GM18508 (cell line): ENCODE results near the gene CCDC77.

Source experiments
- ATAC-seq: cut with Tn5 transposase; IDR thresholded peaks from one replicate; pipeline ENCODE4 v1.9.1; 2021; ENCODE audit warnings: moderate number of reproducible peaks; ENCODE audit not compliant: insufficient read depth, unreplicated experiment

Gene CCDC77

DNA sequence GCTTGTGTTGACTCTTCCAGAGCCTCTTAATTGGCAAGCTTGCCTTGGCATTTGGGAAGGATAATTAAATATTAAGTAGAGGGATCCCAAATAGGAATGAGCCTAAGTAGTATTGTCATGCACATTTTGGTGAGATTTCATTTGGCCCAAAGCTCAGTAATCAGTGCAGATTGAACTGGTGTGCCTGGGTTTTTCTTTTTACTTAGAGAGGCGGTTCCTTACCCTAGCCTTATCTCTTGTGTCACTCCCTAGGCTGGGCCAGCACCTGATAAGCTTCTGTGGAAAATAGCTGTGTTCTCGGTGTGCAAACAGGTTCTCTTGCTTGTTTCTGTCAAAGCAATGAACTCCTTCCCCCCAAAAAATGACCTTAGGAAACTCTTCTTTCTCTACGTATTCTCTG lies 49.0 kb downstream of the CCDC77 start:
- ATAC-seq, result no peak

GRCh38 chr12:452667-453210 lies 51.3 kb downstream of the CCDC77 start:
- ATAC-seq, result no peak

- no peak for ATAC-seq
Measured at GRCh38 chr12:454833-455232, 53.4 kb downstream of the CCDC77 start.

DNA sequence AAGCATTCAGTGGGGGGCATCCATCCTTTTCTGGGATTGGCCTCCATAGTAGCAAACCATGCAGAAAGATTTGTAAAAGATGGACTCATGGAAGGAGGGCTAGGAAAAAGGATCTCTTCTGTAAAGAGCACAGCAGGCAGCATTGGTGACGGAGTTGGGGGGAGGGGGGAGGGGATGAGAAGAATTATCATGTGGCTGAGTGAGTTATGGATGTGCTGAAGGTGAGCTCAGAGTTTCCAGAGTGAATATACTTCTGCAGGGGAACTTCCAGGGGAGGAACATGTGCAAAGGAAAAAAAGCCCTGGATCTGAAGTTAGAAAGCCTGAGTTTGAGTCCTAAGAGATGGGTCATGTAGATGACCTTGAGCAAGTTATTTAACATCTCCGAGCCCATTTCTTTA lies 54.4 kb downstream of the CCDC77 start:
- no peak for ATAC-seq

GRCh38 chr12:457676-458075 lies 56.2 kb downstream of the CCDC77 start:
- ATAC-seq, result no peak

DNA sequence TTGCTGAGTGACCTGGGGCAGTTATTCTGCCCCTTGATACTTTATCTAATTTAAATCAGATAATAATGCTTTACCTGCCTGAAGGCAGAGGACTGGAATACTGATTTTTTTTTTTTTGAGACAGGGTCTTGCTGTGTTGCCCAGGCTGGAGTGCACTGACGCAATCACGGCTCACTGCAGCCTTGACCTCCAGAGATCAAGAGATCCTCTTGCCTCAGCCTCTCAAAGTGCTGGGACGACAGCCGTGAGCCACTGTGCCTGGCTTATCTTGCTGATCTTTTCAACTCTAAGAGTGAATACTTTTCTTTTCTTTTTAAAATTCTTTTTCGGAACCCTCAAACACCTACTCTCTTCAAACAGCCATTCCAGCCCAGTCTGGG lies 57.6 kb downstream of the CCDC77 start:
- no peak for ATAC-seq

- no peak for ATAC-seq
Measured at GRCh38 chr12:459430-460258, 58.2 kb downstream of the CCDC77 start, which contains the start of gene B4GALNT3. Gene B4GALNT3, plus strand, starts transcription at chr12:459939. Its CDS starts 438 bp downstream, at chr12:460377.

DNA sequence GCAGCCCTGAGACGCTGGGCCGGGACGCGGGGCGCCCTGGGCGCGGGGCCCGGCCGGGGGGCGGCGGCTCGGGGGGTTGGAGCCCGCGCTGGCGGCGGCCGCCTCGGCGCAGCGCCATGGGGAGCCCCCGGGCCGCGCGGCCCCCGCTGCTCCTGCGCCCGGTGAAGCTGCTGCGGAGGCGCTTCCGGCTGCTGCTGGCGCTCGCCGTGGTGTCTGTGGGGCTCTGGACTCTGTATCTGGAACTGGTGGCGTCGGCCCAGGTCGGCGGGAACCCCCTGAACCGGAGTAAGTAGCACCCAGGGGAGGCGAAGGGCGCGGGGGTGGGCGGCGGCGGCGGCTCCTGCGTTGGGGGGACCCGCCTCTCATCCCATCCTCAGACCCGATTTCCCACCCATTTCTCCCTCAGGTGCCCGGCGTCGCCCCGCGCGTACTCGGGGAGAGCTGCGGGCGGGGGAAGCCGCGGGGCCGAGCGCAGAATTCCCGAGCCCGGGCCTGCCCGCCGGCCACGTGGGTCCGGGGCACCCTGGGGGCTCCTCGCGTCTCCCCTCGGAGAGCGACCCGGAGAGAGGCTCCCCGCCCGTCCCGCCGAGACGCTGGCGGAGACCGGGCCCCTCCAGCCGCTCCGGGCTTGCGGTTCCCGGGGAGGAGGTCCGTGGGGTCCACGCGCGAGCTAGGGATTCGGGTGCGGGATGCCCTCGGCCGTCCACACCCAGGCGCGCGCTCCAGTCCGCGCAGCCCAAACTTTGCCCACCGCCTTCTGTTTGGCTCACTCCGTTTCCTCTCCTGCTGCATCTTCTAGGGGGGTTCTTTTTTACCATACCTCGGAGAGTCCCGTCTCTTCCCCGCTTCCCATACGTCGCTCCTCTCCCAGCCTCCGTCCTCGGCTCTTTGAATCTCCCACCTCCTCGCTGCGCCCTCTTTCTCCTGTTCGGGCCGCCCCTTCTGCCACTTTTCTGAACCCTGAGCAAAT lies 59.1 kb downstream of the CCDC77 start:
- no peak for ATAC-seq

- no peak for ATAC-seq
Measured at GRCh38 chr12:461425-461824, 60.0 kb downstream of the CCDC77 start.

DNA sequence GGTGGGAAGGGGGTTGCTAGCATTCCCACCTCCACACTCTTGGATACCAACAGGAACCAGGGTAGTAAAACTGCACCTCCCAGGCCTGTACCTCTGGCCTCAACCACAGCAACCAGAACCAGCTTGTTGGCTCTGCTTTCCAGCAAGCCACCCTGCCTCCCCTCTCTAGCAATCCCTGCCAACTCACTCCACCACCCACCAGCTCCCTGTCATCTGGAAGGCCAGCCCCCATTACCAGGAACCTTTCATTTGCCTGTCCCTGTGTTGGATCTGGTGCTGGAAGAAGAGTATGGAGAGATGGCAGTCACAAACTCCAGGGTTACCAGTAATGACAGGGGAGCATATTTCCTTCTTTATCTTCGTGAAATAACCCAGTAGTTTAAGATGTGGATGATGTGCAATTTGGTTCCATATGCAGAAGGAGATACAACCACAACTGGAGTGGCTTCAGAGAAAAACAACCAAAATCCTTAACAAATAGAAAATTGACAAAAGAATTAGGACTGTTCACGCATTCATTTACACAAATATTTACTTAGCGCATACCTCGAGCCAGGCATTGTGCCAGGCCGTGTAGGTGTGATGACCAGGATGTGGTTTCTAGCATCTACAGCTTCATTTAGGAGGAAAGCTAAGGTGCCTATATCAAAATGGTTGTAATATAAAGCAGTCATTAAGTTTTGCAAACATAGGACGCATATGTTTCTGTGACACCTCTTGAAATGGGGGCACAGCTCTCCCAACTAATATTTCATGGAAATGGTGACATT lies 61.7 kb downstream of the CCDC77 start:
- ATAC-seq, result no peak

DNA sequence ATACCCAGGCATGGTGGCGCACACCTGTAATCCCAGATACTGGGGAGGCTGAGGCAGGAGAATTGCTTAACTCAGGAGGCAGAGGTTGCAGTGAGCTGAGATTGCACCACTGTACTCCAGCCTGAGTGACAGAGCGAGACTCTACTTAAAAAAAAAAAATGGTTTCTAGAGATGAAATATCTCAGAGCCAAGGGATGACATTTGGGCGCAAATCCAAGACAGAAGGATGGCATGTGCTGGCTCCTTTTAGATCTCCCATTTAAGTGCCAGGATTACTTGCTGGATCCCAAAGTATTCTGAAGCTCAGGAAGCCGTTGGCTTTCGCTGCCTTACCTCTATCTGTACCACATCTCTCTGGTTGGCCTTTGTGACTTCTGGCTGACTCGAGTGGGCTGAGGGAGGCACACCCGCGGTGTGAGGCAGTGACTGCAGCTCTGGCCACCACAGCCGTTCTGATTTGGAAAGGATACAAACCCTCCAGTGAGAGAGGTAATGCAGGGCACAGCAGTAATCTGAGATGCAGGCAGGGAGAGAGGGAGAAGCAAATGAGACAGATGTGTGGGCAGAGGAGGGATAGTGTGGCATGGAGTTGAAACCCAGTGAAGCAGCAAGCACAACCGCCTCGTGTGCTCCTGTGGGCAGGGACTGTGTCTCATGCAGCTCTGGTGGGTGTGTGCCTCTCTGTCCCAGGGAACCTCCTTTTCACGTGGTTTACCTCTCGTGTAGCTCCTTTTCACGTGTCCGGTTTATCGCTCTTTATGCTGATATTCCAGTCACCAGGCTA lies 63.2 kb downstream of the CCDC77 start:
- ATAC-seq, result no peak

DNA sequence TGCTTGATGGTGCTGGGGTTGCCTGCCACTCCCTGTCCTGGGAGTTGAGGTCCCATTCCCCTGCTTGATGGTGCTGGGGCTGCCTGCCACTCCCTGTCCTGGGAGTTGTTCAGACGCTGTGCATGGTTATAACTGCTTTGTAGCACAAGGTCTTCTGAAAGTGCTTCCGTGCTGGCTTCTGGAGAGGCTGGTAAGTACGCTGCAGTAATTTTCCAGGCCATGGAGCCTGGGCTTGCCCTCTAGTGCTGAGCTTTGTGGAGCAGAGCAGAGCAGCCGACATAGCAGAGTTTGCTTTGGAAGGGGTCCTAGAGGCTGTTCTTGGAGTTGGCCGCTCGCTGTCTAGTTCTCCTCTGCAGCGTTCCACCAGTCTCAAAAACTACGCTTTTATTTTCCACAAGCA lies 64.6 kb downstream of the CCDC77 start:
- ATAC-seq, result no peak

DNA sequence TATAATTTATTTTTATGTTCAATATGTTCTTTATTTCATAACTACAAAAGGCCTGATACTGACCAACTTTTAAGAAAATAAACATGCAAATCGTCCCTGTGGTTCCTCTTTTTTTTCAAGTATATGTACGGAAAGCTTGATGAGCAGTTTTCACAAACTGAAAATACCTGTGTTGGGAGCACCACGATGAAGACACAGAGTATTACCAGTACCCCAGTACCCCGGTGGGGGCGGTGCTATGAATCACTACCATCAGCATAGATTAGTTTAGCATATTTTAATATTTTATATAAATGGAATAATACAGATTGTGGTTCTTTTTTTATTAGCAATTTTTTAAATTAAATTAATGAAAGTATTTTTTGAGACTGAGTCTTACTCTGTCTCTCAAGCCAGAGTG lies 65.3 kb downstream of the CCDC77 start:
- no peak for ATAC-seq

DNA sequence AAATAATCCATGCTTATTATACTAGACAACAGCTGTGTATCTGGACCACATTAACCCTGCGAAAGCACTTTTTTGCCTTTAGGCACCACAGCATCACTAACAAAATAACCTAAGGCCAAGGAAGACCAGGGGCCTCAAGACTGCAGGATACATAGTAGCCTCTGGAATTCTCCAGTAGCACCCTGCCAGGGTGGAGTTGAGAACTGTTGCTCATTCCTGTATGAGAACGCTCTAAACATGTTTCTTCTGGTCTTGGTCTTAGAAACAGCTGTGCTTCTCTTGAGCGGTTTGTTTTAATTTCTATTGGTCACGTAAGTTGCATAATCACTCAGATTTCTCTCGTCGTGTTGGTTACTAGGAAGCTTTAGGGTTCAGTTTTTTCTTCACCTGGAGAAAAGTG lies 66.1 kb downstream of the CCDC77 start:
- no peak for ATAC-seq

DNA sequence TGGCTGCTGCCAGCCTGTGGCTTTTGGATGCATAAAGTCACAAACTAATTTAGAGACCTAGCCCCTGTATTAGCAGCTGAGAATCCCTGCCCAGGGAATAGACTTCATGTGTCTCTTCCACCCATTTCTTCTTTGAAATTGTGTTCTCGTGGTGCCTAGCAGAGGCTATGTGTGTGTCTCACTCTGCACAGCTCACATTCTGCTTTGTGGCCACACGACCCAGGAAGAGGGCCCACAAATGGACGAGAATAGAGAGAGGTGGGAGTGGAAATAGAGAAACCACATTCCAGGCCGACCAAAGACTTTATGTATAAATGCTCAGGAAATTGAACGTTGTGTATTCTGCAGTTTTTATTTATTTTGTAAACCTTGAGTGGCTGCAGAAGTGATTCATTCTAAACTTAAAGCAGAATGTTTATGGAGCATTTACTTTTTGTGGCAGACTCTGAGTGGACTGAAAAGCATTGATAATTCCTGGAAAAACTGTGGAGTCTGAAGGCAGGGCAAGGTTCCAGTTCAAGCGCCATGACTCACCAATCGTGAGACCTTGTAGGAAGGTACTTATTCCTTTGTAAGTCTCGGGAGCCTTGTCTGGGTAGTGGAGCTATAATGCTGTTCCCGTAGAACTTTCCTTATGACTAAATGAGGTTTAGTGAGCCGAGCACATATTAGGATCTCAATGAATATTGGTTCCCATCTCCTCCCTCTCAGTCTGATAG lies 67.4 kb downstream of the CCDC77 start:
- no peak for ATAC-seq

- ATAC-seq, result no peak
Measured at GRCh38 chr12:470133-470532, 68.7 kb downstream of the CCDC77 start.

- no peak for ATAC-seq
Measured at GRCh38 chr12:473198-473597, 71.8 kb downstream of the CCDC77 start.

DNA sequence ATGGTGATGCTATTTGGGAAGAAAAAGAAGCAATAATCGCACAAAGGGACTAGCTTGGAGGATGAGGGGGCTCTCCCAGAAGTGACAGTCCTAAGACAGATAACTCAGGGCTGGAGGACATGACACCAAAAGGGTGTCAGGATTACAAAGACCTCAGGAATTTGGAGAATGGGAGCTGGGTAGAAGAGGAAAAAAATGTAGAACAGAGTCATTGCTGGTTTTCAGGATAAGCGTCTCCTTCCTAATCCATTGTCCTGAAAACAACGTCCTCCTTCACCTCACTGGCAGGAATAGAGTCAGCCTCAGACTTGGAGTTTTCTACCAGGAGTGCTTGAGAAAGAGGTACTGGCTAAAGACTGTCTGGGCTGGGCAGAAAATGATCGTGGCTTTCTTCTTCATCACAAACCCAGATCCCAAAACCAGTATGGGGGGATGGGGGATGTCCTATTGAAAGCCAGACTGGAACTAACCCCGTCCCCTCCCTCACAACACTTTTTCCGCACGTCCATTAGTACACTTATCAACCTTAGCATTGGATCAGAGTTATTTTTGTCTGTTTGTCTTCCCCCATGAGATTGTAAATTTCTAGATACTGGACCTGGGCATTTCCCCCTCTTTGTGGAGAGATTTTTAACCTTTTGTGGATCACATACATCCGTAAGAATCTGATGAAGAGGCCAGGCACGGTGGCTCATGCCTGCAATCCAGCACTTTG lies 72.6 kb downstream of the CCDC77 start:
- no peak for ATAC-seq
